Measurements from ENCODE around the gene COL28A1. TPM values are rescaled to one million over a fixed set of nuclear protein-coding genes. Genes with fewer than 3 reads are reported as not detected.

Gene COL28A1
- total RNA-seq, result 10 to 100 TPM in 1 of 4 donors, 1 to 10 TPM in 3; 1.6 to 10.5 (median 3.2) TPM

DNA sequence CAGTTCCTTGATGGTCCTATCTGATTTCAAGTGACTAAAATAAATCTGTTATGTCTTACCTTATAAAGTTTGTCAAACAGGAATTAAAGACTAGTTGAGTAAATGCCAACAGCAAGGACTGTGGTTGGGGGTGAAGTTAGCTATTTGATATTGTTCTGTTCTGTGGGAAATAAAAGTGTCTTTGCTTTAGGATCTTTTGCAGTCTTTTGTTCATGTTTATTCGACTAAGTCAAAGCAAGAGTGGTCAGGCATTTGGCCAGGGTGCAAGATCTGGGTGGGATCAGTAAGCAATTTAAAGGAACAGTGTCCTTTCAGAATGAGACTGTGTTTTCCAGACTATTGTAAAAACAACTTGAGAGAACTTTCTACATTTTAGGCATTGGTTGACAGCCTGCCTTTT is at the start of gene COL28A1:
Gene COL28A1, minus strand, starts transcription at position 183 of the 400 bp plus-strand sequence. CDS start 2,998 bp downstream, outside the sequence.
- 24 to 26% methylated on average over 1 of the region's 1 CpG for WGBS, 2 donors
- no peak for TF ChIP-seq POLR2A (IDR thresholded peaks at IDR 0.05)
- TF ChIP-seq, protein P1, sequence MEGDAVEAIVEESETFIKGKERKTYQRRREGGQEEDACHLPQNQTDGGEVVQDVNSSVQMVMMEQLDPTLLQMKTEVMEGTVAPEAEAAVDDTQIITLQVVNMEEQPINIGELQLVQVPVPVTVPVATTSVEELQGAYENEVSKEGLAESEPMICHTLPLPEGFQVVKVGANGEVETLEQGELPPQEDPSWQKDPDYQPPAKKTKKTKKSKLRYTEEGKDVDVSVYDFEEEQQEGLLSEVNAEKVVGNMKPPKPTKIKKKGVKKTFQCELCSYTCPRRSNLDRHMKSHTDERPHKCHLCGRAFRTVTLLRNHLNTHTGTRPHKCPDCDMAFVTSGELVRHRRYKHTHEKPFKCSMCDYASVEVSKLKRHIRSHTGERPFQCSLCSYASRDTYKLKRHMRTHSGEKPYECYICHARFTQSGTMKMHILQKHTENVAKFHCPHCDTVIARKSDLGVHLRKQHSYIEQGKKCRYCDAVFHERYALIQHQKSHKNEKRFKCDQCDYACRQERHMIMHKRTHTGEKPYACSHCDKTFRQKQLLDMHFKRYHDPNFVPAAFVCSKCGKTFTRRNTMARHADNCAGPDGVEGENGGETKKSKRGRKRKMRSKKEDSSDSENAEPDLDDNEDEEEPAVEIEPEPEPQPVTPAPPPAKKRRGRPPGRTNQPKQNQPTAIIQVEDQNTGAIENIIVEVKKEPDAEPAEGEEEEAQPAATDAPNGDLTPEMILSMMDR (IDR thresholded peaks at IDR 0.05), result no peak
- no peak for DNase-seq (ENCODE audit: low spot score in 2 of 2)
- H3K4me3 ChIP-seq (ENCODE audit: low read depth, poor library complexity, severe bottlenecking), result no peak within 1 kb of the TSS
- intact Hi-C loops (cut with DNase I; ENCODE audit: low total_unique reads), result no loop called here

DNA sequence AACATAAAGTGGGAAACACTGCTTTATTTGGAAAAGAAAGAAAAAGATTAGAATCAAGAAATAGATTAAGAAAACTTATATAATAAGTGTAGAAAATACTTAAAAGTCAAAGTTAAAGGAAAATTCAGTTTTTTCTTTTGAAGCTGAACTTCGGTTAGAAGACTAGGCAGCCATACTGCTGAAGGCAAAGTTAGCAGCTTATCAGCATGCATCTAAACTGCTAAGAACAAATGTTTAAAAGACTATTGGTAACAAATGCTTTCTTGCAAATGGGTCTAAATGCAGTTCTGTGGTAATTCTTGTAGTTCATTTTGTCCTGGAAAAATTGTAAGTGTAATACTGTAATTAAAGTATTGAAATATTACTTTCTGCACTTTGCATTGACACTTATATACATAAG is 49.0 kb upstream of the COL28A1 start:
- intact Hi-C loops (cut with DNase I; ENCODE audit: low total_unique reads), result no loop called here
- 69 to 73% methylated on average over 1 of the region's 1 CpG for WGBS, 2 donors

DNA sequence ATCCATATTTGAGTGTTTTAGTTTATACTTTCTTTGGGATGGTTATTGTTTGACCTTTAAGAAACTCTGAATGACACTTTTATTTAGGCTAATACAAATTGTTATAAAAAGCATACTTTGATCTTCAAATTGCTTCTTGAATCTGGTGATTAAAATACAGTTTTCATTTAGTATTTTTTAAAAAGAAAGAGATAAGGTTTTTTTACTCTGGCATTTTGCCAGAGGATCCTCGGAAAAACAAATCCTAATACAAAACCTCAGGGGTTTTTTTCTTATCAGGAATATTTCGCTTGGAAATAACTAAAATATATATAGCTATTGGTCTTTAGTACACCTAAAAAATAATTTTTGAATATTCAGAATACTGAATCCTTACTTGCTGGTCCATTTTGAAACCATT is 48.1 kb upstream of the COL28A1 start:
- DNase-seq (ENCODE audit: low spot score in 2 of 2), result no peak
- intact Hi-C loops (cut with DNase I; ENCODE audit: low total_unique reads), result no loop called here
- H3K4me3 ChIP-seq (ENCODE audit: low read depth, poor library complexity, severe bottlenecking), result no peak overlapping the region
- 78 to 82% methylated on average over 2 of the region's 2 CpGs for WGBS, 2 donors
- no peak for TF ChIP-seq POLR2A (IDR thresholded peaks at IDR 0.05)
- TF ChIP-seq, protein P1 (IDR thresholded peaks at IDR 0.05), result no peak

More for the DNA sequence above, 49.0 kb upstream of the COL28A1 start:
- no peak for TF ChIP-seq POLR2A (IDR thresholded peaks at IDR 0.05)
- TF ChIP-seq, protein P1 (IDR thresholded peaks at IDR 0.05), result no peak
- DNase-seq (ENCODE audit: low spot score in 2 of 2), result no peak
- no peak overlapping the region for H3K4me3 ChIP-seq (ENCODE audit: low read depth, poor library complexity, severe bottlenecking)

GRCh38 chr7:7582596-7582995 is 46.9 kb upstream of the COL28A1 start:
- H3K4me3 ChIP-seq (ENCODE audit: low read depth, poor library complexity, severe bottlenecking), result no peak overlapping the region
- intact Hi-C loops (cut with DNase I; ENCODE audit: low total_unique reads), result no loop called here
- TF ChIP-seq POLR2A (IDR thresholded peaks at IDR 0.05), result no peak
- TF ChIP-seq, protein P1 (IDR thresholded peaks at IDR 0.05), result no peak
- WGBS, 2 donors, result 89% methylated on average over 1 of the region's 1 CpG
- no peak for DNase-seq (ENCODE audit: low spot score in 2 of 2)

DNA sequence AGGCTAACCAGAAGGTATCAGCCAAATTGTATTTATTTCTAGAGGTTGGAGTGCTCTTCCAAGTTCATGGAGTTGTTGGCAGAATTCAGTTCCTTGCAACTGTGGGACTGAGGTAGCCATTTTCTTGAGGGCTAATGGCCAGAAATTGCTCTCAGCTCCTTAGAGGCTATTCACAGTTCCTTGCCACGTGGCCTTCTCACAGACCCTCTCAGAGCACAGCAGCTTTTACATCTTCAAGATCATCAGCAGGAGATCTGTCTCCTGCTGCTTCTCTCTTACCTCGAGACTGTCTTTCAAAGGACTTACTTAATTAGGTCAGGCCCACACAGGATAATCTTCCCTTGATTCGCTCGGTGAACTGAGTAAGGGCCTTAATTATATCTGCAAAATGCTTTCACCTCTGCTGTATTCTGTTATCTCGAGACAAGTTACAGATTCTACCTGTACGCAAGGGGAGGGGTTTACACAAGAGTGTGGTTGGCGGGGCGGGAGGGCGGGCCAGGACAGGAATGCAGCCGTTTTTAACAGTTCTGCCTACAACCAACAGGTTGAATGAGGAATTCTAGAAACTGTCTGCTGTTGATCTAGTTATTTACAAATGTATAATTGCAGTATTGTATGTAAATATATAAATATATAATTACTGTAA is 46.0 kb upstream of the COL28A1 start:
- 54 to 68% methylated on average over 10 of the region's 10 CpGs for WGBS, 2 donors
- no peak for TF ChIP-seq POLR2A (IDR thresholded peaks at IDR 0.05)
- TF ChIP-seq, protein P1 (IDR thresholded peaks at IDR 0.05), result no peak
- intact Hi-C loops (cut with DNase I; ENCODE audit: low total_unique reads), result no loop called here
- DNase-seq (ENCODE audit: low spot score in 2 of 2), result no peak
- H3K4me3 ChIP-seq (ENCODE audit: low read depth, poor library complexity, severe bottlenecking), result no peak overlapping the region

GRCh38 chr7:7579638-7580037 is 44.0 kb upstream of the COL28A1 start:
- TF ChIP-seq, protein P1 (IDR thresholded peaks at IDR 0.05), result no peak
- no peak for TF ChIP-seq POLR2A (IDR thresholded peaks at IDR 0.05)
- intact Hi-C loops (cut with DNase I; ENCODE audit: low total_unique reads), result no loop called here
- DNase-seq (ENCODE audit: low spot score in 2 of 2), result no peak
- WGBS, 2 donors, result 95 to 98% methylated on average over 3 of the region's 3 CpGs
- H3K4me3 ChIP-seq (ENCODE audit: low read depth, poor library complexity, severe bottlenecking), result no peak overlapping the region

Measured in lower leg skin (tissue), 4 donors.